ENCODE results near the gene PIGW. TPM values are rescaled to one million over a fixed set of nuclear protein-coding genes. Genes with fewer than 3 reads are reported as not detected.

The PIGW gene
- total and polyA plus RNA-seq, 9 of the 15 experiments (the other 6 are each of a cell fraction or from before 2014, with no cell fraction given) = 9.5 to 33.9 (median 21.2) TPM

- TF ChIP-seq UBTF (IDR thresholded peaks at IDR 0.05; ENCODE audit: borderline replicate concordance in 1 of 2, low read depth in 2 of 2, low read length in 2 of 2) = no peak
- TF ChIP-seq TAF7 (tag; IDR thresholded peaks at IDR 0.05) = peak; percentile 79
- TF ChIP-seq PTRF (tag; IDR thresholded peaks at IDR 0.05) = no peak
- no peak for TF ChIP-seq SMARCA5 (IDR thresholded peaks at IDR 0.05)
- no peak for TF ChIP-seq RBM22 (IDR thresholded peaks at IDR 0.05; ENCODE audit: low read depth, low read length, poor library complexity, severe bottlenecking)
- no peak for TF ChIP-seq ARID1B (IDR thresholded peaks at IDR 0.05)
- peak; percentile 85; the same call in 1 of the 2 replicates for TF ChIP-seq TARDBP (IDR thresholded peaks at IDR 0.05)
- no peak for TF ChIP-seq RFX1 (IDR thresholded peaks at IDR 0.05)
- no peak; the same call in 1 of the 2 replicates for TF ChIP-seq RAD51 (IDR thresholded peaks at IDR 0.05; ENCODE audit: borderline replicate concordance, low read depth)
- peak; percentile 35; the same call in 1 of the 2 replicates for TF ChIP-seq KAT7 (CRISPR knock-in tag; IDR thresholded peaks at IDR 0.05; ENCODE audit: borderline replicate concordance)
- no peak for TF ChIP-seq FOXM1 (IDR thresholded peaks at IDR 0.05; ENCODE audit: low read depth)
- TF ChIP-seq FOXM1 (CRISPR knock-in tag; IDR thresholded peaks at IDR 0.05; ENCODE audit: low read depth) = no peak; the same call in 1 of the 2 replicates
- TF ChIP-seq E2F3 (CRISPR knock-in tag; IDR thresholded peaks at IDR 0.05) = 0 out of 2 replicates have a peak, but pooled peaks have one; percentile 29
- TF ChIP-seq DIDO1 (tag; IDR thresholded peaks at IDR 0.05; ENCODE audit: low read depth) = no peak
- TF ChIP-seq MYC (IDR thresholded peaks at IDR 0.05; ENCODE audit: low read depth, low read length) = peak; percentile 99
- TF ChIP-seq MYC (CRISPR knock-in tag; IDR thresholded peaks at IDR 0.05; ENCODE audit: borderline replicate concordance, low read depth) = peak; percentile 99
- TF ChIP-seq POLR2B (IDR thresholded peaks at IDR 0.05; ENCODE audit: low read depth, partially characterized antibody) = peak; percentile 73
- TF ChIP-seq RBM25 (IDR thresholded peaks at IDR 0.05; ENCODE audit: low read depth, low read length, severe bottlenecking) = peak; percentile 95
- TF ChIP-seq ZNF76 (CRISPR knock-in tag; IDR thresholded peaks at IDR 0.05; ENCODE audit: borderline replicate concordance) = peak; percentile 27; the same call in 1 of the 2 replicates
- peak; percentile 85 for TF ChIP-seq TAF9B (IDR thresholded peaks at IDR 0.05; ENCODE audit: partially characterized antibody)
- peak in 1 of 2 experiments; percentile 7; a peak in 1 of 4 replicates for TF ChIP-seq SIX5 (IDR thresholded peaks at IDR 0.05; ENCODE audit: borderline replicate concordance in 1 of 2, insufficient read depth in 1 of 2, low read depth in 1 of 2, low read length in 2 of 2)
- TF ChIP-seq ATF4 (CRISPR knock-in tag; IDR thresholded peaks at IDR 0.05) = 0 out of 2 replicates have a peak, but pooled peaks have one; percentile 7
Measured at GRCh38 chr17:36534840-36535668, at the start of gene PIGW, which contains the start of gene MYO19 (continued).
